Stimulated activated CD8-positive, alpha-beta memory T cell treated with anti-CD3 and anti-CD28 coated beads, Interleukin-4, amount 100 ng/mL, for 48 hours (primary cell): ENCODE data around the gene FBXO11.
"Not testable (repeated sequence)": the region's sequence is repeated elsewhere in the genome, so short reads cannot be mapped to it uniquely, and the experiment has no call there.

Experiments
- DNase-seq: peaks from one replicate; pipeline ENCODE4 v3.0.0-alpha.2; 2020

FBXO11 gene

GRCh38 chr2:47906157-47907038, at the start of gene FBXO11:
TSS of gene FBXO11 (minus strand) at chr2:47906498. CDS start at chr2:47905720, 778 bp downstream.
- DNase-seq, result peak; percentile 93

- no peak for DNase-seq
Observed at GRCh38 chr2:47950340-47951301, 44.3 kb upstream of the FBXO11 start.

DNA sequence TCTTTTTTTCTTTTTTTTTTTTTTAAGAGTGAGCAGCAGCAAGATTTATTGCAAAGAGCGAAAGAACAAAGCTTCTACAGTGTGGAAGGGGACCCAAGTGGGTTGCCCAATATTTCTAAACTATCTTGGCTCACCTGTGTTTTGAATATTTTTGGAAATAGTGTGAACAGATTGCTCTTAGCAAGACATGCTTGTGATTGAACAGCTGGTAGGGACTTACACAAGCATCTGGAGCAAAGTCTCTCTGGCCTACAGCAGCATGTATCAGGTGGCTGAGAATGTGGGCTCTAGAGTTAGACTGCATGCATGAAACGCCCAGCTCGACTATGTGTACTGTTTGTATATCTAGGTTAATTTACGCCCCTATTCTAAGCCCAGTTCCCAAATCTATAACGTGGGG, 40.3 kb upstream of the FBXO11 start:
- no peak for DNase-seq

GRCh38 chr2:47945046-47945781, 38.9 kb upstream of the FBXO11 start:
- no peak for DNase-seq

DNA sequence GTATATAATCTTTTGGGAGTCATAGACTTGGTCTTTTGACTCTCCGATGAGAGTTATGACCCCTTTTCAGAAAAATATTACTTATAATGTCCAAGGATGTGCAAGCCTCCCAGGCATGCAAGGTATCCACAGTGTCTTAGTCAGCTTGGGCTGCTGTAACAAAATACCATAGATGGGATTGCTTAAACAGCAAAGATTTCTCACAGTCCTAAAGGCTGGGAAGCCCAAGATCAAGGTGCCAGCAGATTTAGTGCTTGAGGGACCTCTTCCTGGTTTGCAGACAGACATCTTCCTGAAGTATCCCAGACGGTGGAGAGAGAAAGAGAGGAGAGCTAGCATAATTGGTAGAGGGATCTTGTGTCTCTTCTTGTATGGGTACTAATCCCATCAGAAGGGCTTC, 35.6 kb upstream of the FBXO11 start:
- no peak for DNase-seq

DNA sequence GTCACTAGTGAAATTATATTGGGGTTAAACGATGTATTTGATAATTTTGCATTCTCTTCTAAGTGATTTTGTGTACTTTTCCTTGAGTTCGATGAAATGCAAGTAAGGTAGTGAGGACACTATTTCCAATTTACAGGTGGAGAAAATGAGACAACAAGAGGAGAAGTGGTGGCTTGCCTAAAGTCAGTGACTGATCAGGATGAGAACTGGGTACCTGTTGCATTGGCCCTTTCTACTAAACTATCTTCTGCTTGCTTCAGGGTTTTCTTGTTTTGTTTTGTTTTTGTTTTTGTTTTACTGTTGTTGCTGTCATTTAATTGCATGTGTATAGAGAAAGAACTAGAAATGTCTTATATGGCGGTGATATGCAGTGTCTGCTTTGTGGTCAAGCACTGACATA, 31.4 kb upstream of the FBXO11 start:
- DNase-seq, result no peak

DNA sequence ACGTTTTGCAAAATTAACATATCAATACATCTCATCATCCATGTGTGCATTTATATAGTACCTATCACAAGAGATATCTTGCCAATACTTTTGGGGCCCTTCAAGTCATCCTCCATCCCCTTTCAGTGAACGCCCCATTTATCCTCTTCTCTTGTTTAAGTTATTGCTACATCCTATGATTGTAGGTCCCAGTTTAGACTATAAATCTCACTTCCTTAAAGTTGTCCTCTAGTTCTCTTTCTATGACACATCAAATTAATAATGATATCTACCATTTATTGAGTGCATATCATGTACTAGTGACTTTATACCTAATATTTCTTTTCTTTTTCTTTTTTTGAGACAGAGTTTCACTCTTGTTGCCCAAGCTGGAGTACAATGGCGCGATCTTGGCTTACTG, 28.8 kb upstream of the FBXO11 start:
- DNase-seq, result no peak

- DNase-seq, result no peak
Observed at GRCh38 chr2:47918043-47918442, 11.7 kb upstream of the FBXO11 start.

DNA sequence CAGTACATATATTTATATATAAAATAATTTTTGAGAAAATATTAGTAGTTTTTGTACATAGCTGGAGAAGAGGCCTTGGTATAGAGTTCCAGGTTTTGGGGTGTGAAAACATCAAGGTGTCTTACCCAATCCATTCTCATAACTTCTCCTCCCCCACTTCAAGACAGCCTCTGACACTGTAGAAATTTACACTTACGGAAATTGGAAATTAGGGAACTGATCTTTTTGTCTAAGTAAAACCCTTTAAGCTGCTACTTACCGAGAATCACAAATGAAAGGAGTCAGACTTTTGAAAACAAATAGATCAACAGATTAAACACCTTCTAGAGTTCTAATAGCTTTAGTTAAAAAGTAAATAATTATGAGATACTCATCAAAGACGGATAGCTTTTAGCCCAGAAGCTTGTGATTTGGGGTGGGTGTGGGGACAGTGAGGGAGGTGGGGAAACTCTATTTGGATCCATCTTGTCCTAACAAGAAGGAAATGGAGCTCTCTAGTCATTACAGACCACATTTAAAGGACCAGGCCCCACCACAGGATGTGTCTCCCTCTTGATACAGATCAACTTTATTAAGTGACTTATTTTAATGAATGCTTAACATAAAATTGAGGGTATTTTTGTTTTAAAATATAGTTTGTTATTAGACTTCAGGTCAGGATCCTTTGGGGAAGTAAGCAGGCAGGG, 11.1 kb upstream of the FBXO11 start:
- no peak for DNase-seq

GRCh38 chr2:47916412-47916811, 10.1 kb upstream of the FBXO11 start:
- no peak for DNase-seq

DNA sequence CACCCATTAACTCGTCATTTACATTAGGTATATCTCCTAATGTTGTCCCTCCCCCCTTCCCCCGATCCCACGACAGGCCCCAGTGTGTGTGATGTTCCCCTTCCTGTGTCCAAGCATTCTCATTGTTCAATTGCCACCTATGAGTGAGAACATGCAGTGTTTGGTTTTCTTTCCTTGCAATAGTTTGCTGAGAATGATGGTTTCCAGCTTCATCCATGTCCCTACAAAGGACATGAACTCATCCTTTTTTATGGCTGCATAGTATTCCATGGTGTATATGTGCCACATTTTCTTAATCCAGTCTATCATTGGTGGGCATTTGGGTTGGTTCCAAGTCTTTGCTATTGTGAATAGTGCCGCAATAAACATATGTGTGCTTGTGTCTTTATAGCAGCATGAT, 4.4 kb upstream of the FBXO11 start:
- DNase-seq, result not testable (repeated sequence)

DNA sequence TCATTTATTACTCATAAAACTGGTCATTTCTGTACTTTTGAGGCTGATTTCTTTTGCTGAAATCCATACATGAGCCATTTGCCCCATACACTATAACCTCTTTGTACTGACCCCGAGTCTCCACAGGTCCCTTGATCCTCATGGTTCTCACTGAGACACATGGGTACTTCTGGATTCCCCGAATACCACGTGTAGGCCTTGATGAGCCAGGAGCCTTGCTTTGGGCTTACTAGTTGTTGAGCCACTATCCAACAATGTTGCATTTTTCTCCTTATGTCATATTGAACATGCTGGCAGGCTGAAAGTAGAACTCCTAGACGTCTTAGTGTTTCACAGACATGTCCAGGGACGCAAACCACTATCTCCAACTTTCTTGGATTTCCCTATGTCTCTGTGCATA, 2.4 kb upstream of the FBXO11 start:
- DNase-seq, result no peak

DNA sequence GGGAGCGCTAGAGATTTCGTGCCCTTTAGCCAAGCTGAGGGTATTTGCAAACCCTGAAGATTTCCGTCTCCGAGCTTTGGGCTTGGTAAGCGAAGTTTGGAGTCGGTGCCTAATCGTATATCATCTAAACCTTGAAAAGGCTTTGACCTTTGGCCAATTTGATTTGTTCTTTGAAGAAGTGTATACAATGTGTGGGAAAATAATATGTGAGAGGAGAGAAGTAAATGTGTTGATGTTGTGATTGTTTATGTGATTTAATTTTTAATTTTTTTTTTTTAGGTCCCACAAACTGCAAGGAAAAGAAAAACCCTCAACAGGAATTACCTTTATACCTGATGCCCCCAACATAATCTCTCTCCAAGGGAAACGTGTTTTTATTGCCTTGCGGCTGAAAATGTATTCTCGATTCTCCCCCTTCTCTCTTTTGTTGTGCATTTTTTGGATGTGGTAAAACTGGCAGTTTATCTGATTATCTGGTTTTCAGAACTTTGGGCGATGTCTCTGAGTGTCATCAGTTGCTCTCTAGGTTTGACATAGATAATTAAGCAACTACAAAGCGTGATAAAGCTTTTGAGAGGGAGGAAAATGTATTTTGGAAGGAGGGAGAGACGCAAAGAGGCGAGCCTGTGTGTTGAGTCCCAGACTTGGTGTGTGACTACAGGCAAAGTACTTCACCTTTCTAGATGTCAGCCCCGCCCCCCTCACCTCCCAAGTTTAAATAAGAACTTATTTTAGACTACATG, 912 bp upstream of the FBXO11 start:
- DNase-seq, result peak; percentile 49

DNA sequence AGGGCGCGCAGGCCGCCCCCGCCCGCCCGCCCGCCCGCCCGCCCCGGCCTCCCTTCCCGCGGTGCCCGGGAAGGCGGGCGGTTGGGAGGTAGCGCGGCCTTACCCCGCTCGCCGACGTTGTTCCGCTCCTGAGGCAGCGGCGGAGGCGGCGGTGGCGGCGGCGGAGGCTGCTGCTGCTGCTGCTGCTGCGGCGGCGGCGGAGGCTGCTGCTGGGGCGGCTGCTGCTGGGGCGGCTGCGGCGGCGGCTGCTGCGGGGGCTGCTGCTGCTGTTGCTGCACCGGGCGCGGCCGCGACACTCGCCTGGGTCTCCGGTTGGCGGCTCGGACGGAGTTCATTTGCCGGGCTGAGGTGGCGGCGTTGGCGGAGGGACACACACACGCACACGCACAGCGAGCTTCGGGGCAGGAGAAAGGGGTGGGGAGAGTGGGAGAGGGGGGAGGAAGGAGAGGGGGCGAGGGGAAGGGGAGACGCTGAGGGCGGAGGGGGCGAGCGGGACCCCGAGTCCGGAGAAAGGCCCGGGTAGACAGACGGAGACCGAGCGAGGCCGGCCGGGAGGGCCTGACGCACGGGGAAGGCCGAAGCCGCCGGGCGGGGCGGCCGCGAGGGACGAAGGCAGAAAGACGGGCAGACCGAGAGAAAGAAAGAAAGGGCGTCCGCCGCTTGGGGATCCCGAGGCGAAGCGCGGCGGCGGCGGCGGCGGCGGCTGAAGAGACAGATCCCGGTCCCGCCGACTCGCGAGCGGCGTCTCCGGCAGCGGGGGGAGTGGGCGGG, 727 bp downstream of the FBXO11 start:
- peak; percentile 63 for DNase-seq

DNA sequence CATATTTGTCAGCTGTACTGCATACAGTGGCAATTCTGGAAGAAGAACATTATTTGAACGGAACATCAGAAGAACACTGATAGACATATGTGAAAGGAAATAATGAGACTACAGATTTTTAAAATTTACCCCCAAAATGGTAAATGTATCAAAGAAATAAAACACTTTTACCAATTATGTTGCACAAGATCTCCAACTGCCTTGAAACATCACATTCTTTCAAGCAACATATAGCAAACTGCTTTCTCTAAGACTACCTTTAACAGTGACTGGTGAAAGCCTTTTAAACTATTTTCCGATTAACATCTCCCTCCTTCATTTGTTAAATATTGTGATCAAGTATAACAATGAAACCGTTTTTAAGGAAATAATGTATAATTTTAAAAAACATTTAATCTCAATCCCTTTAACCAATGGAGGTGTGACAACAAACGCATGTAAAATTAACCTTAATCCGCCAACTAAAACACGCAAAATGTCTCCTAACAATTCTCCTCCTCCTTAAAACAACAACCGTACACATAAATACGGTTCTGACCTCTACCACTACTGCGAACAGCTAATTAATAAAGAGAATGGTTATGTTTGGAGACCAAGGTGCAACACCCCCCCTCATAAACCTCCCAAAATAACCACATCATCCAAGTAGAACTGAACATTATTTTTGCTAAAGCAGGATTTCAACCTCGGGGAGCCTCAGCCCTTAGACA, 2.4 kb downstream of the FBXO11 start:
- DNase-seq, result no peak

DNA sequence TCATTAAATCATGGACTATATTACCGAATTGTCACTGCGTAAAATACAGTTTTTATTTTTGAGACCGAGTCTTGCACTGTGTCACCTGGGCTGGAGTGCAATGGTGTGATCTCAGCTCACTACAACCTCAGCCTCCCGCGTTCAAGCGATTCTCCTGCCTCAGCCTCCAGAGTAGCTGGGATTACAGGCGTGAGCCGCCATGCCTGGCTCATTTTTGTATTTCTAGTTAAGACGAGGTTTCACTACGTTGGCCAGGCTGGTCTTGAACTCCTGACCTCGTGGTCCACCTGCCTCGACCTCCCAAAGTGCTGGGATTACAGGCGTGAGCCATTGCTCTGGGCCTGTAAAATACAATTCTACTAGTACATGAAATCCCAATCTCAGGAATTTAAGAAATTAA, 4.4 kb downstream of the FBXO11 start:
- DNase-seq, result not testable (repeated sequence)

GRCh38 chr2:47900857-47901256, 5.4 kb downstream of the FBXO11 start:
- no peak for DNase-seq

DNA sequence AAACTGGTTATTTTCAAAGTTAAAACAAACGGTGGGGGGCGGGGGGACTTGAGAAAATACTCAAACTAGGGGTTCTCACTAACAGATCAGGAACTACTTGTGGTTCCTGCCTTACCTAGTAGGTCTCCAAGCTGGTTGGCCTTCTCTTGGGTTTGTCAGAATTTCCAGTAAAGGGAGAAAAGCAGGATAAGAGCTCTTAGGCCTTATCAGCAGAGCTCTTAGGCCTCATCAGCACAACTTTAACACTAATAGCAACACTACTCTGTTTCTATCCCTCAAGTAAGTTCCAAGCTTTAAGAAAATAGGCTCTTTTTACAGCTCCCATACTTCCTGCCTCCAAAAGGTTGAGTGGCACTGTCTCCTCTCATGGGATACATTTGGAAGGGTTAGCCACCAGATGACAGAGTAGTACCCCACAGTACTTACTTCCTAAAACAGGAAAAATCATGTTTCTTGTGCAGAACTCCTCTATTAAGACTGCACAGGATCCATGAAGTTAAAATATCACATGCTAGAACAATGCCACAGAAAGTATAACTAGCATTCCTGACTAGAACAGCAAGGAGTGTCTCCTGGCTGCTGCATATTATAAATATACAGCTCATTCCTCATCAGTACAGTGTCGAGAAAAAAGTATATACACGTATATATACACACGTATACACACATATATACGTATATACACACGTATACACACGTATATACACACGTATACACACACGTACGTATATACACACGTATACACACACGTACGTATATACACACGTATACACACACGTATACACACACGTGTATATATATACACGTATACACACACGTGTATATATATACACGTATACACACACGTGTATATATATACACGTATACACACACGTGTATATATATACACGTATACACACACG, 6.1 kb downstream of the FBXO11 start:
- DNase-seq, result no peak
